Measurements from ENCODE around the gene SORCS2. TPM values are rescaled to one million over a fixed set of nuclear protein-coding genes. Genes with fewer than 3 reads are reported as not detected.

SORCS2 gene
- total and polyA plus RNA-seq, 2 of the 13 experiments (the other 11 are each of a cell fraction or from before 2014, with no cell fraction given), result 0.82 to 1.0 TPM

- ATAC-seq, result no peak
- ChIA-PET CTCF (ENCODE audit: low intra/inter-chr PET ratio, low total read pairs) (no interaction called here), POLR2A (no interaction called here)
- H3K27me3 ChIP-seq (ENCODE audit: control insufficient read depth in 1 of 2, insufficient read depth in 2 of 2, low read length in 2 of 2), result no peaks in the 10 kb centered on the region
- no peak overlapping the region for H3K4me3 ChIP-seq (replicated peaks in 1 of 3; ENCODE audit: insufficient read depth in 1 of 3, low read depth in 2 of 3, low read length in 3 of 3)
- FAIRE-seq, result no peak
- no peak overlapping the region for H3K27ac ChIP-seq (ENCODE audit: extremely low read length, insufficient read depth, low read length)
- no TSS peak for BruUV-seq (replicated peaks)
- H3K9me3 ChIP-seq (ENCODE audit: low read length), result no peaks in the 10 kb centered on the region
- no peaks in the 10 kb centered on the region for H3K4me1 ChIP-seq (ENCODE audit: insufficient read depth, low read length)
- in situ Hi-C loops (cut with HindIII; ENCODE audit: extremely low pct_ligation_motif_present, low pct_unique_long_range_greater_than_20kb), result no loop called here
- no peaks in the 10 kb centered on the region for H3K79me2 ChIP-seq (ENCODE audit: insufficient read depth, low read length)
- intact Hi-C loops (cut with micrococcal nuclease; ENCODE audit: unreplicated experiment), result no loop called here
- H3K4me2 ChIP-seq (ENCODE audit: low read depth, low read length), result no peak overlapping the region
- no peaks in the 10 kb centered on the region for H4K20me1 ChIP-seq (ENCODE audit: insufficient read depth, low read length)
- 93% methylated on average over 20 of the region's 23 CpGs for WGBS (ENCODE audit: low lambda C conversion rate)
- no peak for DNase-seq (ENCODE audit: low spot score)
- no peak overlapping the region for H2AFZ ChIP-seq (ENCODE audit: low read length)
- H3K9ac ChIP-seq (ENCODE audit: insufficient read depth, low read depth, low read length), result no peak overlapping the region
- TF ChIP-seq, protein P1, sequence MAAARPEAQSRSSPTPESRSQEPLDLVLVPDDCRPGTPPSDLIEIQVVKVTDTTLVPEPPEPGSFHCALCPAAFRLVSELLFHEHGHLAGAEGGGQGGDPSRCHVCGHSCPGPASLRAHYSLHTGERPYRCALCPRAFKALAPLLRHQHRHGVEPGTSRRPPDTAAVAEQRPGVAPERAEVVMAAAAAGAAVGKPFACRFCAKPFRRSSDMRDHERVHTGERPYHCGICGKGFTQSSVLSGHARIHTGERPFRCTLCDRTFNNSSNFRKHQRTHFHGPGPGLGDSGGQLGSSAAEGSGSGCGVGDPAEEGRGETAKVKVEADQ (CRISPR knock-in tag; IDR thresholded peaks at IDR 0.05; ENCODE audit: borderline replicate concordance), result no peak
- TF ChIP-seq, protein P2, sequence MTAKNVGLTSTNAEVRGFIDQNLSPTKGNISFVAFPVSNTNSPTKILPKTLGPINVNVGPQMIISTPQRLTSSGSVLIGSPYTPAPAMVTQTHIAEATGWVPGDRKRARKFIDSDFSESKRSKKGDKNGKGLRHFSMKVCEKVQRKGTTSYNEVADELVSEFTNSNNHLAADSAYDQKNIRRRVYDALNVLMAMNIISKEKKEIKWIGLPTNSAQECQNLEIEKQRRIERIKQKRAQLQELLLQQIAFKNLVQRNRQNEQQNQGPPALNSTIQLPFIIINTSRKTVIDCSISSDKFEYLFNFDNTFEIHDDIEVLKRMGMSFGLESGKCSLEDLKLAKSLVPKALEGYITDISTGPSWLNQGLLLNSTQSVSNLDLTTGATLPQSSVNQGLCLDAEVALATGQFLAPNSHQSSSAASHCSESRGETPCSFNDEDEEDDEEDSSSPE (CRISPR knock-in tag; IDR thresholded peaks at IDR 0.05), result no peak
- no peaks in the 10 kb centered on the region for H3K36me3 ChIP-seq (replicated peaks in 1 of 2; ENCODE audit: control insufficient read depth in 1 of 2, insufficient read depth in 2 of 2, low read length in 2 of 2)
These were observed 395.4 kb downstream of the SORCS2 start for GRCh38 chr4:7587433-7588405.

DNA sequence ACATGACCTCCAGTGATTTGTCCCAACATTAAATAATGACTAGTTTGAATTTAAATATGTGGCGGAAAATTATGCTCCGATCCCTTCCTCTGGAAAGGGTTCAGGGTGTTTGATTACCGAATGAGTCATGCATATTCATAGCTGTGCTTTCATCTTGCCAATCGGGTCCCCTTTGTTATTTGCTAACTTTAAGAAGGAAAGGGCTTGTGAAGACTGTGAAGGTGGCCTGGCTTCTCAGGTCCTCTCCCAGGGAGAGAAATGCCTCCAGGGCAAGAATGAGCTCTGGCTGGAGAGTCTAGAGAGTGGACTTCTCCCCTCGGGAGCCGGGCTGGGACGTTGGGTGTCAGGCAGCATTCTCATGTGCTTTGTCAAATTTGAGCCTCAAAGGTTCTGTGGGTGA is 397.9 kb downstream of the SORCS2 start:
- intact Hi-C loops (cut with micrococcal nuclease; ENCODE audit: unreplicated experiment), result no loop called here
- Histone ChIP-seq H4K20me1 (ENCODE audit: insufficient read depth, low read length) (no peaks in the 10 kb centered on the region), H3K27ac (ENCODE audit: extremely low read length, insufficient read depth, low read length) (no peak overlapping the region), H3K4me3 (replicated peaks in 1 of 3; ENCODE audit: insufficient read depth in 1 of 3, low read depth in 2 of 3, low read length in 3 of 3) (no peak overlapping the region), H3K4me1 (ENCODE audit: insufficient read depth, low read length) (no peaks in the 10 kb centered on the region), H3K9ac (ENCODE audit: insufficient read depth, low read depth, low read length) (no peak overlapping the region), H3K4me2 (ENCODE audit: low read depth, low read length) (no peak overlapping the region), H3K27me3 (ENCODE audit: control insufficient read depth in 1 of 2, insufficient read depth in 2 of 2, low read length in 2 of 2) (no peaks in the 10 kb centered on the region), H3K36me3 (replicated peaks in 1 of 2; ENCODE audit: control insufficient read depth in 1 of 2, insufficient read depth in 2 of 2, low read length in 2 of 2) (no peaks in the 10 kb centered on the region), H3K79me2 (ENCODE audit: insufficient read depth, low read length) (no peaks in the 10 kb centered on the region), H3K9me3 (ENCODE audit: low read length) (no peaks in the 10 kb centered on the region), H2AFZ (ENCODE audit: low read length) (no peak overlapping the region)
- in situ Hi-C loops (cut with HindIII; ENCODE audit: extremely low pct_ligation_motif_present, low pct_unique_long_range_greater_than_20kb), result no loop called here
- no TSS peak for BruUV-seq (replicated peaks)
- 73% methylated on average over 7 of the region's 7 CpGs for WGBS (ENCODE audit: low lambda C conversion rate)
- ChIA-PET CTCF (ENCODE audit: low intra/inter-chr PET ratio, low total read pairs) (no interaction called here), POLR2A (no interaction called here)
- ATAC-seq (no peak), DNase-seq (ENCODE audit: low spot score) (no peak), FAIRE-seq (no peak)
- TF ChIP-seq, protein P3, sequence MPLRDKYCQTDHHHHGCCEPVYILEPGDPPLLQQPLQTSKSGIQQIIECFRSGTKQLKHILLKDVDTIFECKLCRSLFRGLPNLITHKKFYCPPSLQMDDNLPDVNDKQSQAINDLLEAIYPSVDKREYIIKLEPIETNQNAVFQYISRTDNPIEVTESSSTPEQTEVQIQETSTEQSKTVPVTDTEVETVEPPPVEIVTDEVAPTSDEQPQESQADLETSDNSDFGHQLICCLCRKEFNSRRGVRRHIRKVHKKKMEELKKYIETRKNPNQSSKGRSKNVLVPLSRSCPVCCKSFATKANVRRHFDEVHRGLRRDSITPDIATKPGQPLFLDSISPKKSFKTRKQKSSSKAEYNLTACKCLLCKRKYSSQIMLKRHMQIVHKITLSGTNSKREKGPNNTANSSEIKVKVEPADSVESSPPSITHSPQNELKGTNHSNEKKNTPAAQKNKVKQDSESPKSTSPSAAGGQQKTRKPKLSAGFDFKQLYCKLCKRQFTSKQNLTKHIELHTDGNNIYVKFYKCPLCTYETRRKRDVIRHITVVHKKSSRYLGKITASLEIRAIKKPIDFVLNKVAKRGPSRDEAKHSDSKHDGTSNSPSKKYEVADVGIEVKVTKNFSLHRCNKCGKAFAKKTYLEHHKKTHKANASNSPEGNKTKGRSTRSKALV (CRISPR knock-in tag; IDR thresholded peaks at IDR 0.05), result no peak
- TF ChIP-seq IRF1 (CRISPR knock-in tag; IDR thresholded peaks at IDR 0.05; ENCODE audit: low read depth) (no peak), ZNF138 (CRISPR knock-in tag; IDR thresholded peaks at IDR 0.05; ENCODE audit: low read depth) (no peak), SRY (CRISPR knock-in tag; IDR thresholded peaks at IDR 0.05) (no peak), ZNF468 (CRISPR knock-in tag; IDR thresholded peaks at IDR 0.05) (no peak)
- TF ChIP-seq, protein P4, sequence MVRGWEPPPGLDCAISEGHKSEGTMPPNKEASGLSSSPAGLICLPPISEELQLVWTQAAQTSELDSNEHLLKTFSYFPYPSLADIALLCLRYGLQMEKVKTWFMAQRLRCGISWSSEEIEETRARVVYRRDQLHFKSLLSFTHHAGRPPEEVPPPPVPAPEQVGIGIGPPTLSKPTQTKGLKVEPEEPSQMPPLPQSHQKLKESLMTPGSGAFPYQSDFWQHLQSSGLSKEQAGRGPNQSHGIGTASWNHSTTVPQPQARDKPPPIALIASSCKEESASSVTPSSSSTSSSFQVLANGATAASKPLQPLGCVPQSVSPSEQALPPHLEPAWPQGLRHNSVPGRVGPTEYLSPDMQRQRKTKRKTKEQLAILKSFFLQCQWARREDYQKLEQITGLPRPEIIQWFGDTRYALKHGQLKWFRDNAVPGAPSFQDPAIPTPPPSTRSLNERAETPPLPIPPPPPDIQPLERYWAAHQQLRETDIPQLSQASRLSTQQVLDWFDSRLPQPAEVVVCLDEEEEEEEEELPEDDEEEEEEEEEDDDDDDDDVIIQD (CRISPR knock-in tag; IDR thresholded peaks at IDR 0.05; ENCODE audit: low read depth), result no peak
